K562 (cell line): ENCODE measurements around the gene TXNRD2. TPM values are rescaled to one million over a fixed set of nuclear protein-coding genes. Genes with fewer than 3 reads are reported as not detected.

Experiments used
- EP400 ChIP-seq: fragments of 450-650 bp; IDR thresholded peaks from 2 replicates; pipeline ENCODE4 v1.6.1; 2017; ENCODE audit warnings: antibody characterized with exemption, mild to moderate bottlenecking, moderate library complexity
- GTF3C2 ChIP-seq: IDR thresholded peaks from 3 replicates; pipeline ENCODE4 v1.6.1; 2011; ENCODE audit warnings: borderline replicate concordance, mild to moderate bottlenecking, moderate library complexity; ENCODE audit not compliant: insufficient read length; ENCODE audit errors: extremely low read depth
- PHF21A ChIP-seq: fragments of 450-650 bp; IDR thresholded peaks from 2 replicates; pipeline ENCODE4 v1.6.1; 2017; ENCODE audit warnings: low read depth, borderline replicate concordance
- RFX5 ChIP-seq: IDR thresholded peaks from 2 replicates; pipeline ENCODE4 v1.6.1; 2011; ENCODE audit warnings: low read depth, mild to moderate bottlenecking, improper control_type of control experiment, low read length
- ZBTB40 ChIP-seq, 2 experiments: fragments of 450-650 bp in 1 of 2; sonication (generic) in 1 of 2; formaldehyde crosslinking in 1 of 2; IDR thresholded peaks; 2 replicates each; pipeline versions ENCODE4 v1.7.1 to v1.9.0; 2016 to 2022; ENCODE audit warnings: inconsistent platforms in 1 of 2, mild to moderate bottlenecking in 1 of 2, missing genetic modification reagents in 1 of 2
- ZNF408 ChIP-seq: fragments of 250-450 bp; sonication (Bioruptor Pico); IDR thresholded peaks from 2 replicates; pipeline ENCODE4 v1.4.0; 2020; ENCODE audit warnings: low read depth, mild to moderate bottlenecking, moderate library complexity
- ZNF518B ChIP-seq: fragments of 250-450 bp; sonication (Bioruptor Pico); IDR thresholded peaks from 2 replicates; pipeline ENCODE4 v1.5.0; 2021; ENCODE audit warnings: mild to moderate bottlenecking, moderate library complexity
- polyA plus RNA-seq, 8 experiments: library from polyadenylated mRNA; depleted of rRNA in 4 of 8; stranded (reverse) in 5 of 8; unstranded in 3 of 8; fragments of >200 nt; fragmentation: Nextera tagmentation in 2 of 8; fragmentation: Illumina TruSeq in 1 of 8; extraction: Ambion mirVana in 2 of 8; extraction: Trizol in 1 of 8; gene quantifications; 2 replicates each; pipeline versions ENCODE4 v1.2.1 to v1.2.3, GENCODE V29; 2011 to 2014; ENCODE audit warnings: inconsistent platforms in 1 of 8, missing spikeins in 1 of 8
- total RNA-seq, 7 experiments: library from RNA; depleted of rRNA in 6 of 7; stranded (reverse); fragments of >200 nt in 6 of 7; fragmentation: Illumina TruSeq in 2 of 7; extraction: Trizol in 2 of 7; gene quantifications; 2 replicates each; pipeline versions ENCODE4 v1.2.1 to v1.2.3, GENCODE V29; 2011 to 2021; ENCODE audit warnings: low replicate concordance in 1 of 7

The TXNRD2 gene
- total and polyA plus RNA-seq, 9 of the 15 experiments (the other 6 are each of a cell fraction or from before 2014, with no cell fraction given) = 3.3 to 80.2 (median 49.4) TPM

GRCh38 chr22:19913337-19913936, 28.2 kb downstream of the TXNRD2 start (continued):
- TF ChIP-seq ZNF518B (no peak), ZBTB40 (IDR thresholded peaks at IDR 0.05) (no peak), ZBTB40 (CRISPR knock-in tag; IDR thresholded peaks at IDR 0.05) (peak; percentile 52; the same call in 1 of the 2 replicates), ZNF408 (CRISPR knock-in tag) (peak; percentile 67; the same call in 1 of the 2 replicates), GTF3C2 (no peak), EP400 (no peak), RFX5 (no peak), PHF21A (no peak)
- TF ChIP-seq, all 486 proteins: peak for 10
